Measurements from ENCODE around the gene TMEM140. TPM values are rescaled to one million over a fixed set of nuclear protein-coding genes. Genes with fewer than 3 reads are reported as not detected.

The TMEM140 gene
- total RNA-seq, 1 donor from 2014 or later, result not detected

DNA sequence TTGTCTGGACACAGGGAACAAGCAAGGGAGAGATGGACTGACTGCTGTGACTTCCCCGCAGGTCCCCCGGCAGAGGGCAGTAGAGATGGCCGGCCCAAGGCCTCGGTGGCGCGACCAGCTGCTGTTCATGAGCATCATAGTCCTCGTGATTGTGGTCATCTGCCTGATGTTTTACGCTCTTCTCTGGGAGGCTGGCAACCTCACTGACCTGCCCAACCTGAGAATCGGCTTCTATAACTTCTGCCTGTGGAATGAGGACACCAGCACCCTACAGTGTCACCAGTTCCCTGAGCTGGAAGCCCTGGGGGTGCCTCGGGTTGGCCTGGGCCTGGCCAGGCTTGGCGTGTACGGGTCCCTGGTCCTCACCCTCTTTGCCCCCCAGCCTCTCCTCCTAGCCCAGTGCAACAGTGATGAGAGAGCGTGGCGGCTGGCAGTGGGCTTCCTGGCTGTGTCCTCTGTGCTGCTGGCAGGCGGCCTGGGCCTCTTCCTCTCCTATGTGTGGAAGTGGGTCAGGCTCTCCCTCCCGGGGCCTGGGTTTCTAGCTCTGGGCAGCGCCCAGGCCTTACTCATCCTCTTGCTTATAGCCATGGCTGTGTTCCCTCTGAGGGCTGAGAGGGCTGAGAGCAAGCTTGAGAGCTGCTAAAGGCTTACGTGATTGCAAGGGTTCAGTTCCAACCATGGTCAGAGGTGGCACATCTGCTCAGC is 16.6 kb downstream of the TMEM140 start:
- H3K9me3 Mint-ChIP-seq (ENCODE audit: unreplicated experiment), result peaks cover 6% of the 10 kb centered on the region
- H3K27ac Mint-ChIP-seq (ENCODE audit: unreplicated experiment), result peak overlapping the region; percentile 52
- no peak for DNase-seq (ENCODE audit: low spot score)
- H3K4me3 Mint-ChIP-seq (ENCODE audit: unreplicated experiment), result peak overlapping the region; percentile 79
- TF ChIP-seq, protein P1, sequence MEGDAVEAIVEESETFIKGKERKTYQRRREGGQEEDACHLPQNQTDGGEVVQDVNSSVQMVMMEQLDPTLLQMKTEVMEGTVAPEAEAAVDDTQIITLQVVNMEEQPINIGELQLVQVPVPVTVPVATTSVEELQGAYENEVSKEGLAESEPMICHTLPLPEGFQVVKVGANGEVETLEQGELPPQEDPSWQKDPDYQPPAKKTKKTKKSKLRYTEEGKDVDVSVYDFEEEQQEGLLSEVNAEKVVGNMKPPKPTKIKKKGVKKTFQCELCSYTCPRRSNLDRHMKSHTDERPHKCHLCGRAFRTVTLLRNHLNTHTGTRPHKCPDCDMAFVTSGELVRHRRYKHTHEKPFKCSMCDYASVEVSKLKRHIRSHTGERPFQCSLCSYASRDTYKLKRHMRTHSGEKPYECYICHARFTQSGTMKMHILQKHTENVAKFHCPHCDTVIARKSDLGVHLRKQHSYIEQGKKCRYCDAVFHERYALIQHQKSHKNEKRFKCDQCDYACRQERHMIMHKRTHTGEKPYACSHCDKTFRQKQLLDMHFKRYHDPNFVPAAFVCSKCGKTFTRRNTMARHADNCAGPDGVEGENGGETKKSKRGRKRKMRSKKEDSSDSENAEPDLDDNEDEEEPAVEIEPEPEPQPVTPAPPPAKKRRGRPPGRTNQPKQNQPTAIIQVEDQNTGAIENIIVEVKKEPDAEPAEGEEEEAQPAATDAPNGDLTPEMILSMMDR (IDR thresholded peaks at IDR 0.05; ENCODE audit: unreplicated experiment), result no peak
- peaks cover 56% of the 10 kb centered on the region for H3K36me3 Mint-ChIP-seq (ENCODE audit: low read depth, unreplicated experiment)
- H3K4me1 Mint-ChIP-seq (ENCODE audit: unreplicated experiment), result peaks cover 52% of the 10 kb centered on the region
- peaks cover 27% of the 10 kb centered on the region for H3K27me3 Mint-ChIP-seq (ENCODE audit: unreplicated experiment)

DNA sequence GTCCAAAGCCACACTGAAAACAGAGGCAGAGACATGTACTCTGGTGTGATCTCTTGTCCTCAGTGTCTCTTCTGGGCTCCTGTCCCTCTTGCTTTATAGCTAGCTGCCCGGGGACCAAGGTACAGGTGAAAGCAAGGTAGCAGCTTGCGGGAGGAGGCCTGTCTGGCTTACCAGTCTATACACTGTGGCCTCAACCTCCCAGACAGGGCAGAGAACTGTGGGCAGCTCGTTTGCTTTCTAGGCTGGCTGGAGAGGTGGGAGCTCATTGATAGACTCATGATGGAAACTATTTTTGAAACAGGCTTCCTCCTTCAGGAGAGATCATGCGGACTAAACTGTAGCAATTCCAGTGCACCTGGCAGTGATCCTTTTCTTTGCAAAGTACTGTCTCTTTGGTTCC is 18.0 kb downstream of the TMEM140 start:
- Mint-ChIP-seq H3K4me1 (ENCODE audit: unreplicated experiment) (peaks cover 45% of the 10 kb centered on the region), H3K27ac (ENCODE audit: unreplicated experiment) (no peak overlapping the region), H3K27me3 (ENCODE audit: unreplicated experiment) (peaks cover 31% of the 10 kb centered on the region), H3K36me3 (ENCODE audit: low read depth, unreplicated experiment) (peaks cover 60% of the 10 kb centered on the region), H3K4me3 (ENCODE audit: unreplicated experiment) (no peak overlapping the region), H3K9me3 (ENCODE audit: unreplicated experiment) (peaks cover 6% of the 10 kb centered on the region)
- TF ChIP-seq, protein P1 (IDR thresholded peaks at IDR 0.05; ENCODE audit: unreplicated experiment), result no peak
- no peak for DNase-seq (ENCODE audit: low spot score)

DNA sequence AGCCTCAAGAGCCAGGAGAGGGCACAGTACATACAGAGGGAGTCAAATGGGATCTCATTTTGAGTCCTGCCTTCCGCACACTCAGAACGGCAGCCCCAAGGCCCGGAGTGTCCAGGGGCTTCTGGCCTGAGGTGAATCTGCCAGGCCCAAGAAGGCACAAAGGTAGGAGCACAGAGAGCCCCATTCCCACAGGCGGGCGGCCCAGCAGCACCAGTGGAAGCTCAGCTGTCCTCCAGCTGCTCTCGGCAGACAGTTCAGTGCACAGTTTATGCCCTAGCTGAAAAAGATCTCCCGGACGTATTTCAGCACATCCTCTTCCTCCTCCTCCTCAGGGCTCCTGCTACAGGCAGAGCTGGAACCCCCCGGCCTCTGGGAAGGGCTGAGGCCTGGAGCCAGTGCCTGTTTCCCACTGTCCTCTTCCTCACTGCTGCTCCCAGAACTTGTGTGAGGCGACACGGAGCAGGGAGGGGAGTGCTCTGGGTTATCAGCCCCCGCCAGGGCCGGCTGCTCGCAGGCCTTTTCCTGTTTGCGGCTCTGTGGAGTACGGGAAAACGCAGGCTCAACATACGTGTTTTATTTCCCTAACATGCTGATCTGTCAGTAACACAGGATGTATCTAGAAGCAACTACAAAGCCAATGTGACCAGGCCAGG is 18.6 kb downstream of the TMEM140 start:
- peak overlapping the region; percentile 31 for H3K4me3 Mint-ChIP-seq (ENCODE audit: unreplicated experiment)

DNA sequence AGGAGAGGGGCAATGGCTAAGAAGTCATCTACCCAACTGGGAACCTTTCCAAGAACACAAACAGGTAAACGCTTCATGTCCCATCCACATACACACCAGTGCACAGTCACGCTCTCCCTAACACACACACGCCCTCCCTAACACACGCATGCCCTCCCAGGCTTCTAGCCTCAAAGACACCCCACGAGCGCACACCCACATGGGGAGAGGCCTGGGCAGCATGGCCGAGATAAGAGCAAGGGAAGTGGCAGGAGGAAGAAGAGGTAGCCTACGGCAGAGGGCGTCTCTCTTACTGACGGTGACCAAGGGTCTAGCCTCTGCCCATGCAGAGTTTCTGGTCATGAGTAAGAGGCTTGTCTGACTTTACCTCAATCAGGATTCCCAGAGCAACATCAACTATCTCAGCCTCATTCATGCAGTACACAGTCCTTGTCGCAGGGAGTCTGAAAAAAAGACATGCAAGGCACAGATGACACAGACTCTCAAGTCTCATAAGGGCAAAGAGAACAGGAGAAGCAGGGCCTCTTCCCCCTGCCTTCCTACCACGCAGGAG is 19.6 kb downstream of the TMEM140 start:
- Mint-ChIP-seq H3K9me3 (ENCODE audit: unreplicated experiment) (peaks cover 3% of the 10 kb centered on the region), H3K4me1 (ENCODE audit: unreplicated experiment) (peaks cover 42% of the 10 kb centered on the region), H3K27me3 (ENCODE audit: unreplicated experiment) (peaks cover 31% of the 10 kb centered on the region), H3K36me3 (ENCODE audit: low read depth, unreplicated experiment) (peaks cover 55% of the 10 kb centered on the region), H3K27ac (ENCODE audit: unreplicated experiment) (peak overlapping the region; percentile 72), H3K4me3 (ENCODE audit: unreplicated experiment) (no peak overlapping the region)
- no peak for DNase-seq (ENCODE audit: low spot score)
- TF ChIP-seq, protein P1 (IDR thresholded peaks at IDR 0.05; ENCODE audit: unreplicated experiment), result no peak

More for the DNA sequence above, 18.6 kb downstream of the TMEM140 start:
- Mint-ChIP-seq H3K27me3 (ENCODE audit: unreplicated experiment) (peaks cover 31% of the 10 kb centered on the region), H3K9me3 (ENCODE audit: unreplicated experiment) (peaks cover 6% of the 10 kb centered on the region), H3K27ac (ENCODE audit: unreplicated experiment) (peak overlapping the region; percentile 89), H3K4me1 (ENCODE audit: unreplicated experiment) (peaks cover 40% of the 10 kb centered on the region), H3K36me3 (ENCODE audit: low read depth, unreplicated experiment) (peaks cover 60% of the 10 kb centered on the region)
- TF ChIP-seq, protein P1 (IDR thresholded peaks at IDR 0.05; ENCODE audit: unreplicated experiment), result no peak
- DNase-seq (ENCODE audit: low spot score), result no peak

DNA sequence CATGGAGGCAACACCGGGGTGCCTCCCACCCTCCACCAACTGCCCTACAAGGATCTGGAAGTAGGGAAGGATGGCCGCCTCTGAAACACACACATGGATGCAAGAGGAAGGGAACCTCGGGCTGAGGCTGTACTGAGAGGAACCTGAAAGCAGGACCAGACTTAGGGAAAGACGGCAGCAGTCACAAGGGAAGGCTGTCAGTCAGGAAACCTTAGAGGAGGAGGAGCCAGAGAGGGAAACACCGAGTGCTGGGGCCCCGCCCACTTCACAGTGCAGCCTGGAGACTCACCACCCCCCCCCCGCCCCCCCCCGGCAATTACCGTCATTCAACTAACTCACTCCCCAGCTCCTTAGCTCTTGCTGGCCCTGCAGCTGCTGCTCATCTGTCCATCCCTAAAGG is 20.1 kb downstream of the TMEM140 start:
- peak overlapping the region; percentile 72 for H3K27ac Mint-ChIP-seq (ENCODE audit: unreplicated experiment)
- H3K36me3 Mint-ChIP-seq (ENCODE audit: low read depth, unreplicated experiment), result peaks cover 49% of the 10 kb centered on the region
- no peaks in the 10 kb centered on the region for H3K9me3 Mint-ChIP-seq (ENCODE audit: unreplicated experiment)
- no peak for DNase-seq (ENCODE audit: low spot score)
- peaks cover 42% of the 10 kb centered on the region for H3K4me1 Mint-ChIP-seq (ENCODE audit: unreplicated experiment)
- H3K27me3 Mint-ChIP-seq (ENCODE audit: unreplicated experiment), result peaks cover 31% of the 10 kb centered on the region
- peak overlapping the region; percentile 51 for H3K4me3 Mint-ChIP-seq (ENCODE audit: unreplicated experiment)
- TF ChIP-seq, protein P1 (IDR thresholded peaks at IDR 0.05; ENCODE audit: unreplicated experiment), result no peak

Measured in endothelial cell (in vitro differentiated cells).